SU-DHL-6 (cell line): Measurements from ENCODE around the gene LIMCH1.

ENCODE experiments used
- H2AFZ ChIP-seq: fragments of 200-600 bp; sonication (generic); 2 replicates; pipeline ENCODE4 v1.6.1; 2014; ENCODE audit warnings: low read depth, mild to moderate bottlenecking, moderate library complexity, mixed read lengths, antibody characterized with exemption, low read length; ENCODE audit not compliant: severe bottlenecking
- H3F3A ChIP-seq: fragments of 200-600 bp; shearing (Covaris generic); 2 replicates; pipeline ENCODE4 v1.6.0; 2016; ENCODE audit warnings: antibody characterized with exemption, mild to moderate bottlenecking; ENCODE audit not compliant: insufficient read depth
- H3K27ac ChIP-seq: fragments of 200-600 bp; sonication (generic); 2 replicates; pipeline ENCODE4 v1.5.1; 2016; ENCODE audit warnings: low read depth, mild to moderate bottlenecking, low read length, moderate library complexity, mixed read lengths
- H3K27me3 ChIP-seq: fragments of 200-600 bp; sonication (generic), shearing (Covaris generic); 2 replicates; pipeline ENCODE4 v1.6.0; 2014; ENCODE audit warnings: mild to moderate bottlenecking, low read length
- H3K36me3 ChIP-seq: fragments of 200-600 bp; sonication (generic); 2 replicates; pipeline ENCODE4 v1.6.1; 2014; ENCODE audit warnings: mild to moderate bottlenecking, low read length, mixed read lengths
- H3K4me2 ChIP-seq: fragments of 300-600, 200-600 bp; shearing (Covaris generic), sonication (generic); 2 replicates; pipeline ENCODE4 v1.6.0; 2014; ENCODE audit warnings: low read length, low read depth, mild to moderate bottlenecking; ENCODE audit not compliant: poor library complexity, severe bottlenecking
- H3K4me3 ChIP-seq: fragments of 200-600 bp; sonication (generic); 2 replicates; pipeline ENCODE4 v1.5.1; 2014; ENCODE audit warnings: antibody characterized with exemption, low read length, mild to moderate bottlenecking, mixed read lengths; ENCODE audit not compliant: insufficient read depth, poor library complexity, severe bottlenecking
- H3K79me2 ChIP-seq: fragments of 200-600 bp; sonication (generic); 2 replicates; pipeline ENCODE4 v1.6.1; 2014; ENCODE audit warnings: mild to moderate bottlenecking, low read length, moderate library complexity; ENCODE audit not compliant: insufficient read depth
- H3K9ac ChIP-seq: fragments of 200-600 bp; sonication (generic); 2 replicates; pipeline ENCODE4 v1.7.0; 2014; ENCODE audit warnings: mild to moderate bottlenecking, low read length
- H3K9me2 ChIP-seq: fragments of 200-600 bp; sonication (generic); replicated peaks from 2 replicates; pipeline ENCODE4 v1.6.1; 2014; ENCODE audit warnings: low read length; ENCODE audit not compliant: insufficient read depth
- H3K9me3 ChIP-seq: fragments of 200-600 bp; sonication (generic); 2 replicates; pipeline ENCODE4 v1.6.1; 2014; ENCODE audit warnings: low read length, mixed read lengths; ENCODE audit not compliant: insufficient read depth
- H4K20me1 ChIP-seq: fragments of 200-600 bp; sonication (generic); 2 replicates; pipeline ENCODE4 v1.6.1; 2014; ENCODE audit warnings: low read depth, mild to moderate bottlenecking, antibody characterized with exemption, low read length, moderate library complexity, mixed read lengths
- EZH2phosphoT487 ChIP-seq: fragments of 200-600 bp; sonication (generic), shearing (Covaris generic); conservative IDR thresholded peaks from 2 replicates; pipeline ENCODE4 v1.6.1; 2018; ENCODE audit warnings: mild to moderate bottlenecking, antibody characterized with exemption, low read length, moderate library complexity, mixed read lengths
- TF ChIP-seq, protein P1 (sequence below): fragments of 200-600 bp; sonication (generic); IDR thresholded peaks from one replicate; pipeline ENCODE4 v1.5.1; 2017; ENCODE audit warnings: antibody characterized with exemption, mild to moderate bottlenecking, low read length, moderate library complexity; ENCODE audit not compliant: insufficient read depth, poor library complexity, severe bottlenecking

The LIMCH1 gene

DNA sequence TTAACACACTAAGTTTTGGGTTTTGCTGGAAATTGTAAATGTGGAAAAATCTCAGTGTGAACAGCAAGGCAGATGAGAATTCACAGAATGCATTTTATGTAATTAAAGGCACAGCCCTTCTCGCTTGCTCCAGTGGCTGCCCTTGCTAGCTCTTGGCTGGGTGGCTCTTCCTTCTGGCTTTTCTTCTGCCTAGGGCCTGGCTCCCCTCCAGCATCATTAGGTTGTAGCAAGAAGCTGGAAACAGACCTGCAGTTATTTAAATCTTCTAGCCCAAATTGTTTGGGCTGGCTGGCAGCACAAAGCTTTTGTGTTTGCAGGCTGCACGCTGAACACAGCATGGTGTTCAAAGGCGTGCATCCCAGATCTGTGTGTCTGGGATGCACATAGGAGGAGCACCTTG lies 56.5 kb downstream of the LIMCH1 start:
- Histone ChIP-seq H3K9ac (no peak overlapping the region), H3K36me3 (no peaks in the 10 kb centered on the region), H3K27ac (no peak overlapping the region), H3K27me3 (no peaks in the 10 kb centered on the region; the same call in 1 of the 2 replicates), H3K79me2 (no peaks in the 10 kb centered on the region), H3K4me2 (no peak overlapping the region), H3F3A (no peaks in the 10 kb centered on the region), H2AFZ (no peak overlapping the region), H3K9me3 (no peaks in the 10 kb centered on the region), H3K9me2 (no peaks in the 10 kb centered on the region), H4K20me1 (no peaks in the 10 kb centered on the region), H3K4me3 (no peak overlapping the region)
- TF ChIP-seq, protein P1, sequence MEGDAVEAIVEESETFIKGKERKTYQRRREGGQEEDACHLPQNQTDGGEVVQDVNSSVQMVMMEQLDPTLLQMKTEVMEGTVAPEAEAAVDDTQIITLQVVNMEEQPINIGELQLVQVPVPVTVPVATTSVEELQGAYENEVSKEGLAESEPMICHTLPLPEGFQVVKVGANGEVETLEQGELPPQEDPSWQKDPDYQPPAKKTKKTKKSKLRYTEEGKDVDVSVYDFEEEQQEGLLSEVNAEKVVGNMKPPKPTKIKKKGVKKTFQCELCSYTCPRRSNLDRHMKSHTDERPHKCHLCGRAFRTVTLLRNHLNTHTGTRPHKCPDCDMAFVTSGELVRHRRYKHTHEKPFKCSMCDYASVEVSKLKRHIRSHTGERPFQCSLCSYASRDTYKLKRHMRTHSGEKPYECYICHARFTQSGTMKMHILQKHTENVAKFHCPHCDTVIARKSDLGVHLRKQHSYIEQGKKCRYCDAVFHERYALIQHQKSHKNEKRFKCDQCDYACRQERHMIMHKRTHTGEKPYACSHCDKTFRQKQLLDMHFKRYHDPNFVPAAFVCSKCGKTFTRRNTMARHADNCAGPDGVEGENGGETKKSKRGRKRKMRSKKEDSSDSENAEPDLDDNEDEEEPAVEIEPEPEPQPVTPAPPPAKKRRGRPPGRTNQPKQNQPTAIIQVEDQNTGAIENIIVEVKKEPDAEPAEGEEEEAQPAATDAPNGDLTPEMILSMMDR, result no peak
- no peak for TF ChIP-seq EZH2phosphoT487

DNA sequence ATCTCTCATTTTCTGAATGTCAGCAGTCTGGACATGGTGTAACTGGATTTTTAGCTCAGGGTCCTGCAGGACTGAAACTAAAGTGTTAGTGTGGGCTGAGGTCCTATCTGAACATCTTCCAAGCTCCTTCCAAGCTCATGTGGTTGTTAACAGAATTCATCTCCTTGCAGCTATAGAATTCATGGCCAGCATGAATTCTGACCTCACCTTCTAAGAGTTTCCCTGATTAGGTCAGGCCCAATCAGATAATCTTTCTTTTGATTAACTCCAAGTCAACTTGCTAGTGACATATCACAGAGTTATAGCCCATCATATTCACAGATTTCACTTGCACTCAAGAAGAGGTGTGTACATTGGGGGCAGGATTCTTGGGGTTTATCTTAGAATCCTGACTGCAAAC lies 59.5 kb downstream of the LIMCH1 start:
- TF ChIP-seq EZH2phosphoT487, result no peak
- TF ChIP-seq, protein P1, result no peak
- Histone ChIP-seq H3K9me3 (no peaks in the 10 kb centered on the region), H3K4me2 (no peak overlapping the region), H3K79me2 (no peaks in the 10 kb centered on the region), H3K27ac (no peak overlapping the region), H3K9me2 (no peaks in the 10 kb centered on the region), H3K36me3 (no peaks in the 10 kb centered on the region), H3K4me3 (no peak overlapping the region), H2AFZ (no peak overlapping the region), H4K20me1 (no peaks in the 10 kb centered on the region; the same call in 1 of the 2 replicates), H3F3A (no peaks in the 10 kb centered on the region), H3K27me3 (no peaks in the 10 kb centered on the region; the same call in 1 of the 2 replicates), H3K9ac (no peak overlapping the region)

DNA sequence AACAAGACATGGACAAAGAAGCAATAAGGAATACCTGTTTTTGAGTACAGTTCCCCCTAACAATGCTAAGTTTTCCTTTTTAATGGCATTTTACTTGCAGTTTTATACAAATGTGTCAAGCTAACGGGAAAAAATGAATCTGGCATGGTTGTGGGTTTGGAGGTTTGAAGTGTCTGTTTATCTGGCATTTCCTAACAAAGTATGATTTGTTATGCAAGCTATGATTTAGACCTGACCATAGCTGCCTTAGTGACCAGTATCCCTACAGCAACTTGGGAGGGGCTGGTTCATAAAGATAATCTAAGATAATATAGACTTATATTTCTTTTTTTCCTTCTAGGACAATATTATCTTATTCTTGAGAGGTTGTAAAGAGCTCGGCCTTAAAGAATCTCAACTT lies 60.6 kb downstream of the LIMCH1 start:
- Histone ChIP-seq H3K9me2 (no peaks in the 10 kb centered on the region), H3K4me3 (no peak overlapping the region), H3K27me3 (no peaks in the 10 kb centered on the region; the same call in 1 of the 2 replicates), H3K27ac (no peak overlapping the region), H4K20me1 (no peaks in the 10 kb centered on the region; the same call in 1 of the 2 replicates), H3F3A (no peaks in the 10 kb centered on the region), H3K9me3 (no peaks in the 10 kb centered on the region), H3K9ac (no peak overlapping the region), H3K4me2 (no peak overlapping the region), H2AFZ (no peak overlapping the region), H3K79me2 (no peaks in the 10 kb centered on the region), H3K36me3 (no peaks in the 10 kb centered on the region)
- TF ChIP-seq, protein P1, result no peak
- no peak for TF ChIP-seq EZH2phosphoT487
